MG63 (cell line): ENCODE measurements around the gene EPB41L1. TPM values are rescaled to one million over a fixed set of nuclear protein-coding genes. Genes with fewer than 3 reads are reported as not detected.

Source experiments
- DNase-seq: peaks from one replicate; pipeline ENCODE4 v3.0.0-alpha.2; 2020
- H3K27me3 ChIP-seq: fragments of 250-450 bp; sonication (Bioruptor Pico); 2 replicates; pipeline ENCODE4 v1.5.1; 2020; ENCODE audit warnings: mild to moderate bottlenecking, moderate library complexity
- H3K36me3 ChIP-seq: fragments of 250-450 bp; sonication (Bioruptor Pico); 2 replicates; pipeline ENCODE4 v1.5.1; 2020; ENCODE audit warnings: mild to moderate bottlenecking, moderate library complexity
- H3K4me3 ChIP-seq: fragments of 250-450 bp; sonication (Bioruptor Pico); 2 replicates; pipeline ENCODE4 v1.5.1; 2020; ENCODE audit warnings: mild to moderate bottlenecking, moderate library complexity
- H3K9me3 ChIP-seq: fragments of 250-450 bp; sonication (Bioruptor Pico); 2 replicates; pipeline ENCODE4 v1.5.1; 2020; ENCODE audit warnings: mild to moderate bottlenecking, moderate library complexity
- total RNA-seq: library from RNA; depleted of rRNA; stranded (reverse); fragments of >200 nt; shearing (Covaris generic); gene quantifications from 2 replicates; pipeline ENCODE4 v1.2.3, GENCODE V29; 2014; ENCODE audit warnings: low replicate concordance

The EPB41L1 gene
- total RNA-seq, 1 experiment from 2014 or later = 11.7 TPM

DNA sequence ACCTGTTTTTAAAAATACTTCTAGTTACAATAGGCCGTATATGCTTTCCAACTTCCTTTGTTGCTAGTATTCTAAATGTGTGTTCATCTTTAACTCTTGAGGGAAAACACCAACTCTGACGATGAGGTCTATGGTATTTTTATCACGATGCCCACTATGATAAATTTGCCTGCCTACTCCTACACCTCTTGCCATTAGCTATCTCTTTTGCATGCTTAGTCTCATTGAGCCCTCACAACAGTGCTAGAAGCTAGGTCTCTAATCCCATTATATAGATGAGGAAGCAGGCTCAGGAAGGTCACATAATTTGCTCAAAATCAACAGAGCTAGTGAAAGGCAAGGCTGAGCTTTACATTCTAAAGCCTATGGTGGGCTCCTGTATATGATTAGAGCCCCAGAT lies 94.9 kb downstream of the EPB41L1 start:
- no peak for DNase-seq
- Histone ChIP-seq H3K36me3 (peaks cover 85% of the 10 kb centered on the region), H3K4me3 (no peak overlapping the region), H3K27me3 (no peaks in the 10 kb centered on the region), H3K9me3 (no peaks in the 10 kb centered on the region)

DNA sequence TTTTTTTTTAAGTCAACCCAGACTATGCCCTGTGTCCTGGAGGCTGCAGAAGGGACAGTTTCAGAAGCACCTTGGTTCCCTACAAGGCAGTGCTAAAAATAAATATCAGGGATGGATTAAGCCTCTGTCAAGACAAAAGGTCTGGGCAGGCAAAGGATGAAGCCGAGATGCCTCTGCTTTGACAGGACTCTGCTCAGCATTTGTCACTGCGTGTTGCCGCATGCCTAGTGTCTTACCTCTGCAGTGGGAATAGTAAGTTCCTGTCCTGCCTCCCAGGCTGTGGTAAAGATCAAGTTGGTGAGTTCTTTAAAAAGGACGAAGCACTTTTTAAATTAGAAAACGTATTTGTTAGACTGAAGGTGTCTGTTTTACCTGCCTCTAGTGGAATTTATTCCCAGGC lies 96.9 kb downstream of the EPB41L1 start:
- no peak overlapping the region for H3K4me3 ChIP-seq
- no peak for DNase-seq
- H3K9me3 ChIP-seq = no peaks in the 10 kb centered on the region
- H3K27me3 ChIP-seq = no peaks in the 10 kb centered on the region
- peaks cover 78% of the 10 kb centered on the region for H3K36me3 ChIP-seq

DNA sequence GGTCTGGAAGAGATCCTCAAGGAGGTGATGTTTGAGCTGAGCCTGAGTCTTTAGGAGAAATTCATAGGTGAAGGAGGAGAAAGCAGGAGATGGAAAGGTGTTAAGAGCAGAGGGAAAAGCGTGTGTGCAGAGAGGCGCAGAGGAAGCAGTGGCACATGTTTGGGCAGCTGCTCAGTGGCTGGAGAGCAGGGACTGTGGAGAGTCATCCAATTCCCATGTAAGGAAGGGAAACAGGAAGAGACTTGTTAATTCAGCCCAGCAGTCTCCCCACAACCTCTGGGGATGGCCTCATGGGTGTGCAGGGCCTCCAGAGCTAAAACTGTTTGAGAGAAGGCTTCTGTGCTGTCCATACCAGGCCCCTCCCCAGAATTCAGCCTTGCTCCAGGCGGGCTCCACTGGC lies 98.0 kb downstream of the EPB41L1 start:
- no peak overlapping the region for H3K4me3 ChIP-seq
- H3K27me3 ChIP-seq = no peaks in the 10 kb centered on the region
- no peaks in the 10 kb centered on the region for H3K9me3 ChIP-seq
- DNase-seq = no peak
- H3K36me3 ChIP-seq = peaks cover 75% of the 10 kb centered on the region

DNA sequence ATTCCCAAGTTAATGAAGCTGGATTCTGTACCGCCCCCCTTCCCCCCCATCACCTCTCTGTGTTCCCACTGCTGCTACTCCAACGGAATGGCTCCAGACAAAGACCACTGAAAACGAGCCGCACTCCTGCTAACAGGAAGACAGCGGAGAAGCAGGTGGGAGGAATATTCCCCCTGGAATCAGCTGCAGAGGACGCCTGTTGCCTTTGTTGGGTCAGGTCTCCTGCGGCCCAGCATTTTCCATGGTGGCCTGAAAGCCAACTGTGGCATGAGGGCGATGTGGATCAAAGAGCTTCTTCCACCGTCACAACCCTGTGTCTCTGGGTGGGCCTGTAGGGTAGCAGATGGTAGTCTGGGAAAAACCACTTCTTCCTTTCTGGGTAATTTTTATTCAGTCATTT lies 98.5 kb downstream of the EPB41L1 start:
- Histone ChIP-seq H3K27me3 (no peaks in the 10 kb centered on the region), H3K36me3 (peaks cover 72% of the 10 kb centered on the region), H3K9me3 (no peaks in the 10 kb centered on the region), H3K4me3 (no peak overlapping the region)
- no peak for DNase-seq

DNA sequence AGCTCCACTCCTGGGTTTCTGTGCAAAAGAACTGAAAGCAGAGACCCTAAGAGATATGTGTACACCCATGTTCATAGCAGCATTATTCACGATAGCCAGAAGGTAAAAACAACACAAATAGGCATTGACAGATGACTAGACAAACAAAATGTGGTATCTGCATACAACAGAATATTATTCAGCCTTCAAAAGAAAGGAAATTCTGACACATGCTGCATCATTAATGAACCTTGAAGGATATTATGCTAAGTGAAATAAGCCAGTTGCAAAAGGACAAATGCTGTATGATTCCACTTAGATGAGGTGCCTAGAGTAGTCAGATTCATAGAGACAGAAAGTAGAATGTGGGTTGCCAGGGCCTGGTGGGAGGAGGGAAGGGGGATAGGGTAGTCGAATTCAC lies 99.5 kb downstream of the EPB41L1 start:
- H3K27me3 ChIP-seq = no peaks in the 10 kb centered on the region
- DNase-seq = no peak
- H3K4me3 ChIP-seq = no peak overlapping the region
- H3K36me3 ChIP-seq = peaks cover 61% of the 10 kb centered on the region
- H3K9me3 ChIP-seq = no peaks in the 10 kb centered on the region

DNA sequence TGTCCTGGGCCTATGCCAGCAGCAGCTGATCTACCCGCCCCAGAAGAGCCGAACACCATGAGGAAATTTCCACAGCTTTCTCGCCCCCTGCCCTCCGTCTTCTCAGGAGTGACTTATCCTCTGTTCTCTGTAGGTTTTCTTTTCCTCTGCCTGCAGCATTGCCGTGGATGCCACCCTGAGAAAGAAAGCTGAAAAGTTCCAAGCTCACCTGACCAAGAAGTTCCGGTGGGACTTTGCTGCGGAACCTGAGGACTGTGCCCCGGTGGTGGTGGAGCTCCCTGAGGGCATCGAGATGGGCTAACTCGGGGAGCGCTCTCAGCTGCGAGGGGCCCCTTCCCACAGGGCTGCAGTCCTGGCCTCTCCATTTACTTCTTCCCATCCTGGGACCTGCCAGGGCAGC lies 100.9 kb downstream of the EPB41L1 start:
- Histone ChIP-seq H3K36me3 (peaks cover 50% of the 10 kb centered on the region), H3K4me3 (no peak overlapping the region), H3K9me3 (no peaks in the 10 kb centered on the region), H3K27me3 (no peaks in the 10 kb centered on the region)
- no peak for DNase-seq

DNA sequence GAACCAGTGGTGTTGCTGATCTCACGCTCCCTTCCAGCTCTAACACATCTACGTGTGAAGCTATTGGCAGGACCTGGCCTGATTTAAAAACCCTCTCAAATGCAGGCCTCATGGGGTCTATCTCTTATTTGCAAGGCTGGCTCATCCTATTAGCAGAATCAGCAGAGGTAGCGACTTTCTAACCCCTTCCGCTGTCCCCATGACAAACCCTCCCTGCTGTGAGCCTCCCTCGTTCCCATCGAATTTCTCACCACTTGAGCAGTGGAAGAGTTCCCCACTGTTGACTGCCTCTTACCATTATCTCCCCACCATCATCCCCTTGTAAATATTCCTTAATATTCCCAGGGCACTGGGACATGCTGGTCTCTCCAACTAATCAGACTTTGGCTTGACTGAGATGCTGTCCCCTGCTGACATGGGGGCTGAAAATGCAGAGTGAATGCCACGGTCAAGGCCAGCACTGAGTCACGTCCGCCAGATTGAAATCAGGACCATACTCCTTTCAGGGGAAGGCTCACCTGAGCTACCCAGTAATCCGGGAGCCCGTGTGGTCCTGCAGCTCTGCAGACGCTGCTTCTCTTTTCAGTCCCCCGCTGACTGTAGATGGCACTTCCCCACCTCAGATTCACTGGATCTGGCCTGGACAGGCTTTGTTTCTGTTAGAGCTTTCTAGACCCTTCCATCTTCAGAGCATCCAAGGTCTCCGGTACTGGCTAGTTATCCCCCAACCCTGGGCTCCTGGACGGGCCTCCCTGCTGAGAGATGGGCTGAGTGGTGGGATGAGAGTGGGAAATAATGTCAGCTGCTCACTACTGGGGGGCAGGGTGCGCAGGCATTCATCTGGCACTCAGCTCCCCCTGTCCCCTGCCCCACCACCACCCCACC lies 104.9 kb downstream of the EPB41L1 start:
- peaks cover 19% of the 10 kb centered on the region for H3K36me3 ChIP-seq
- H3K4me3 ChIP-seq = no peak overlapping the region
- H3K9me3 ChIP-seq = no peaks in the 10 kb centered on the region
- no peaks in the 10 kb centered on the region for H3K27me3 ChIP-seq
- DNase-seq = no peak

DNA sequence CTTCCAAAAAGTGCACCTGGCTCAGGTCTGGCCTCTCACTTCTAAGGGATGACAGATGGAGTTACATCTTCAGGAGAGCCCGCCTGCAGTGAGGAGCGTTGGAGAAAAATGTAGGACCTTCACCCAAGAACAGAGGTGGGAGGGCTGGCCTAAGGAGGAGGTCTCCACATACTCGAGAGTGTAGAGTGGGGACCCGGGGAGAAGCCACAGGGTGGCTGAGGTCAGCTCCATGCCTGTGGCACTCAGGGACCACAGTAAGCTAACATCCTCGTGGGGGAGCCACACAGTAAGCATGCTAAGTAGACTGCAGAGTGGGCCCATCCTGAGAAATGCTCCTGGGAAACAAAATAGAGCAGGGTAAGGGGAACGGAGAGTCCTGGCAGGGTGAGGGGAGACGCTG lies 105.8 kb downstream of the EPB41L1 start:
- Histone ChIP-seq H3K36me3 (peaks cover 11% of the 10 kb centered on the region), H3K4me3 (no peak overlapping the region), H3K27me3 (no peaks in the 10 kb centered on the region), H3K9me3 (no peaks in the 10 kb centered on the region)
- no peak for DNase-seq

DNA sequence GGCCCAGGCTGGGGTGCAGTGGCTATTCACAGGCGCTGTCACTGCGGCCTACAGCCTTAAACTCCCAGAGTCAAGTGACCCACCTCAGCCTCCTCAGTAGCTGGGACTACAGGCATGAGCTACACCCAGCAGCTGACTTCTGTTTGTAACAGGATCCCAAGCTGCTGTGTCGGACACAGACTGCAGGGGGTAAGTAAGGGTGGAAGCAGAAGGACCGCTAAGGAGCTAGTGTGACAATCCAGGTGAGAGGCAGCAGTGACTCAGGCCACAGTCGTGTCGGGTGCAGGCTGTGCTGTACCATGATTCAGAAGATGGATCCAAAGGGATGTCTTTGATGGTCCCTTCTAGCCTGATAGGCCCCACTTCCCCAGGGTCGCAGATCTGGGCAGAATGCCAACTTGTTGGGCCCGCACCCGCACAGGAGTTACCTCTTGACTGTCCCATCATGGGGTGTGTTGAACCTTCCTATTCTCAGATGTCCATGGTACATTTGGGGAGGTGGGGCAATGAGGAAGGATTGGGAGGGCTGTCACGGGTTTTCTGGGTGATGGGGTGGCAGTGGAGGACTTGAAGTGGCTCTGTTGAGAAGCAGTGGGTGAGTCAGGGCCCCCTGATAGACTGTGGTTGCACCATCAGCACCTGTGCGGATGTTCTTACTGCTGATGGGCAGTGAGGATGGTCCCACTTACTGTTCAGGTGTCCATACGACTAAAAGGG lies 107.0 kb downstream of the EPB41L1 start:
- Histone ChIP-seq H3K27me3 (no peaks in the 10 kb centered on the region), H3K36me3 (peaks cover 6% of the 10 kb centered on the region), H3K4me3 (no peak overlapping the region), H3K9me3 (no peaks in the 10 kb centered on the region)
- DNase-seq = no peak

DNA sequence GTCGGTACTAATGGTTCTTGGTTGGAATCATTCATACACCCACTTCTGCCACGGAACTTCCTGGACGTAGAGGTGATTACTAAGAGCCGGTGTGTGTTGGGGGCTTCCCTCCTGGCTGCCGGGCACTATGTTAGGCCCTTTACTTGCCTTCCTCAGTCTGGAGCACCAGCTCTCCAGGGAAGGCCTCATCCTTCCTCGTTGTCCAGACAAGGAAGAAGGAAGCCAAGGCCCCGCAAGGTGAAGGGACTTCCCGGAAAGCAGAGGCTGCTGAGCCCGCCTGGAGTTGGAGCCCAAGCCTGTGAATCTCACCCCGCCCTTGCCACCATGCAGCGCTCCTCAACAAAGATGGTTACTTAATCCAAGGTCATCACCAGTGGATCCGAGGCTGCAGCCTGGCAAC lies 107.9 kb downstream of the EPB41L1 start:
- Histone ChIP-seq H3K4me3 (no peak overlapping the region), H3K36me3 (no peaks in the 10 kb centered on the region; the same call in 1 of the 2 replicates), H3K27me3 (no peaks in the 10 kb centered on the region), H3K9me3 (no peaks in the 10 kb centered on the region)
- no peak for DNase-seq

DNA sequence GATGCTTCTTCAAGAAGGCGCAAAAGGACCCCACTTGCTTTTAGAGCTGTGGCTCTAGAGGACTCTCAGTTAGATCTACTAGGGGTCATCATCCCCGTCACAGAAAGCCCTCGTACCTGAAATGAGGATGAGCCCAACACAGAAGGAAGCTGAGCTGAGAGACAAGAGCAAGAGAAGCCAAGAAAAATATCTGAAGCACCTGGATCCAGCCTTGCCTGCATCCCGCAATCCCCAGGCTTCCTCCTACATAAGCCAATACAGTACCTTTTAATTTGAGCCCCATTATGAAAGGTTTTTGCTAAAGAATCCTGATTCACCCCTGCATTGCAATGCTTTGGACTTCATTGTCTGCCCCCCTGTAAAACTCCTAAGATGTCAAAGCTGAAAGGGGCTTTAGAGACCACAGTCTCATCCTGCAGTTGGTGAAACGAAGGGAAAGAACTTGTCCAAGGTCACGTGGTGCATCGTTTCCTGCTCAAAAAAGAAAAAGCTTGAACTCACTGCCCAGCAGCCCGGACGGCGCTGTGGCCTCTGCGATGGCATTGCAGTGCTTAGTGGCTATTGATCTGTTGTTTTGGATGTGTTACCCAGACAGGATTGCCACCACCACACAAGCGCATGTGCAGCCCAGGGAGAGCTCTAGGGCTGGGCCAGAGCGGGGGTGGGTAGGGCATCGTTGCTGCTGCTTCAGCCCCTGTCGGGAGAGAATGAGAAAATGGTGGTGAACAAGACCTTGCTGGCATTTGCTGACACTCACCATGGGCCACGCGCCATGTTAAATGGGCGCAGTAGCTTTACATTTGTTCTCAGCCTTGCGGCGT lies 110.1 kb downstream of the EPB41L1 start:
- DNase-seq = no peak
- no peak overlapping the region for H3K4me3 ChIP-seq

DNA sequence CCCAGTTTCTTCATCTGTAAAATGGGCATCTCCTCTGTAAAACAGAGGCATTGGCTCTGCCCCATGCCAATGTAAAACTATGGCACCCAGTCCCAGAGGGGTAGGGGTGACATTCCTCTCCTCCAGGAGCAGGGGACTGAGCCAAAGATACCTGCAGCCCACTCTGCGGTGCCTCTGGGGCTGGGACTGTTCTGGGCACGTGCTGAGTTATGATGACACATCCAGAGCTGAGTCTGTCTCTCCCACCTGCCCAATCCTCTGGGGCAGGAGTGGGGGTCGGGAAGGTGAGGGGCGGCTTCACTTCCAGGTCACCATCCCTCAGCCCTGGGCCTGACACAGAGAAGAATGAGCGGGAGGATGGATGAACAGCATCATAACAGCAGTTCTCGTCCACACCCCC lies 111.6 kb downstream of the EPB41L1 start:
- Histone ChIP-seq H3K36me3 (no peaks in the 10 kb centered on the region), H3K27me3 (no peaks in the 10 kb centered on the region), H3K9me3 (no peaks in the 10 kb centered on the region), H3K4me3 (no peak overlapping the region)
- DNase-seq = no peak

More for the DNA sequence above, 110.1 kb downstream of the EPB41L1 start:
- Histone ChIP-seq H3K27me3 (no peaks in the 10 kb centered on the region), H3K9me3 (no peaks in the 10 kb centered on the region), H3K36me3 (no peaks in the 10 kb centered on the region)

DNA sequence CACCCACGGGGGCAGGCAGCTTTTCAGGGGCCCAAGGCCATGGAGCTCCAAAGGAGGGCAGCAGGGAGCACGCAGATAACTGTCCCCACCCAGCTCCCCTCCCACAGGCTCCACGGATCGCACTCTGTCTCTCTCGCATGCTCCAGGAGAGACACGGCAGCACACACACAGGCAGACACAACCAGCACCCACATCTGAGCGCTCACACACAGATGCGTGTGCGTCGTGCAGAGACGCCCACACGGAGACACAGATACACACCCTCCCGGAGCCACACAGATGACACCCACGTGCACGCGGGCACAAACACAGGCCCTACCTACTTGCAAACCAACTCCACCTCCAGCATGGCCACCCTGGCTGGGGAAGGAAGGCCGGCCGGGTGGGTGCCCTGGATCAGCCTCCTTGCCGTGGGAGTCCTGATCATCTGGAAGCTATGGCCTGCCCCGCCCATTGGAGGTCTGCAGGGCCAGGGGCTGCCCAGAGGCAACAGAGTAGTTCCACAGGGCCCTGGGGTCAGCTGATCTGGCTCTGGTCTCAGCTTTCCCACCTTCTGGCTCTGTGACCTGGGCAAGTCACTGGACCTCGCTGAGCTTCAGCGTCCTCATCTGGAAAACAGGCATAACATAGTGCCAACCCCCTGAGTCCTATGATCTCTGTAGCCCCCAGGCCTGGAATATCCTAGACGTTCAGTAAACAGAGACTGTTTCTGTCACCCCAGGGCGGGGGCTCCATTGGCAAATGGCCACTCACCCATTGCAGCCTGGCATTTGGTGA lies 113.3 kb downstream of the EPB41L1 start:
- no peak for DNase-seq
- no peaks in the 10 kb centered on the region for H3K36me3 ChIP-seq
- no peaks in the 10 kb centered on the region for H3K9me3 ChIP-seq
- H3K27me3 ChIP-seq = no peaks in the 10 kb centered on the region
- H3K4me3 ChIP-seq = no peak overlapping the region

DNA sequence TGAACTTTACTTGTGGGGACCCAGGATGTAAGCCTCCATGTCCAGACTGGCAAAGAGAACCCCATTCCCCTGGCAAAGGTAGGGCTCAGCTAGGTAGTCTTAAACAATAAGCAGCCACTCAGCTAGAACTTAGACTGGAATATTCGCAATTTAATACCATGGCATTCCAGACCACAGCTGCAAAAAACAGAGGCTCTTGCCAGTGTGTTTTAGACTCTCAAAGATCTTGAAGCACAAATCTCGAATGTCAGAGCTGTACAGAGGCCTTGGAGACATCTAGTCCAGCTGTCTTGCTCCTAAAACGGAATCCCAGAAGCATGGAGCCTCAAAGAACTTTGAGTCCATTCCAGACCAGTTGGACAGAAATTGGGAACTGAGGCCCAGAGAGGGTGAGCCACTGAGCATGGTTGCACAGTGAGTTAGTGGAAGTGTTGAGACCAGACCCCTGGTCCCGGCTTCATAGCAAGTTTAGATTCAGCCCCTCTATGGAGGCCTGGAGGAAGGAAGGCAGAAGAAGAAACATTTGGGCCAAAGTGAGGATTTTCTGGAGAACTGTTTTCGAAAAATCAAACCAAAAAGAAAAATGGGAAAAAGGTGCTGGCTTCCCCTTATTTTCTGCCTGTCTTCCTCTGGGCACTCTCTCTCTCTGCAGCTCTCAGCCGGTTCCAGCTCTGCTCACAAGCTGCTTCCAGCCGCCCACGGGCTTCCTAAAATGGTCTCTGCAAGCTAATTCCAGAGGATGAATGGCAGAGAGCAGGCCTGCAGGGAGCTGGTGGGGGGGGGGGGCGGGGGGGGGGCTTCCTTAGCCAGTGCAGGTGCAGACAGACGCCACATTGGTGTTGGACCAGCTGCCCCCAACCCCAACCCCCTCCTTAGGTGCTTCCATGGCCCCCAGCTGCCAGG lies 114.2 kb downstream of the EPB41L1 start:
- Histone ChIP-seq H3K4me3 (no peak overlapping the region), H3K27me3 (no peaks in the 10 kb centered on the region), H3K36me3 (no peaks in the 10 kb centered on the region), H3K9me3 (no peaks in the 10 kb centered on the region)
- no peak for DNase-seq

DNA sequence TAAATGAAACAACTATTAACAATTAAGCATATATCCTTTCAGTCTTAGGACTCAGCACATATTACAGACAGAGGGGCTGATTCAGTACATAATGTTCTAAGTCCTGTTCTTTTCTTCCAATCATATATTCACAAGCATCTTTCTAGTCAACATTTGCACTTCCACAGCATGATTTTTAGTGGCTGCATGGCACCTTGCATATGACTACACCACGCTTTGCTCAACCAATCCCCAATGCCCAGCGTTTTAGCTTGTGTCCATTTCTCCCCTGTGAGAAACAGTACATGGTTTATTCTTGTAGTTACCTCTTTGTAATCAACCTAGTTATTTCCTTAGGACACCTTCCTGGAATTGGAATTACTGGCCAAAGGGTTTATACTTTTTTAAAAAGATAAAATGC lies 115.0 kb downstream of the EPB41L1 start:
- H3K27me3 ChIP-seq = no peaks in the 10 kb centered on the region
- H3K4me3 ChIP-seq = no peak overlapping the region
- H3K9me3 ChIP-seq = no peaks in the 10 kb centered on the region
- no peaks in the 10 kb centered on the region for H3K36me3 ChIP-seq
- DNase-seq = no peak
